ENCODE results near the gene ABCG5. TPM values are rescaled to one million over a fixed set of nuclear protein-coding genes. Genes with fewer than 3 reads are reported as not detected.
A peak's percentile ranks its signal among the peaks of the same experiment; 100 is the strongest.

Gene ABCG5
- under 1 TPM; 0.44 to 0.76 (median 0.65) TPM for polyA plus RNA-seq (ENCODE audit: insufficient read length in 4 of 4)

- DNase-seq (ENCODE audit: low read depth in 4 of 4, low spot score in 2 of 4): no peak
Measured at GRCh38 chr2:43838560-43839267, at the start of gene ABCG5, which contains the start of gene ABCG8. Gene ABCG5 (minus strand): TSS chr2:43838839. CDS start chr2:43838679, 160 bp downstream. Gene ABCG8 (plus strand): TSS chr2:43838971. CDS start chr2:43839054, 83 bp downstream.

- no peak for DNase-seq (ENCODE audit: low read depth in 4 of 4, low spot score in 2 of 4)
Measured at GRCh38 chr2:43887176-43887575, 48.5 kb upstream of the ABCG5 start.

GRCh38 chr2:43885132-43885632 is 46.5 kb upstream of the ABCG5 start:
- no peak for DNase-seq (ENCODE audit: low read depth in 4 of 4, low spot score in 2 of 4)

GRCh38 chr2:43884689-43885088 is 46.0 kb upstream of the ABCG5 start:
- no peak for DNase-seq (ENCODE audit: low read depth in 4 of 4, low spot score in 2 of 4)

GRCh38 chr2:43882312-43882711 is 43.7 kb upstream of the ABCG5 start:
- no peak for DNase-seq (ENCODE audit: low read depth in 4 of 4, low spot score in 2 of 4)

GRCh38 chr2:43880952-43881351 is 42.3 kb upstream of the ABCG5 start:
- no peak for DNase-seq (ENCODE audit: low read depth in 4 of 4, low spot score in 2 of 4)

GRCh38 chr2:43880471-43880870 is 41.8 kb upstream of the ABCG5 start:
- no peak for DNase-seq (ENCODE audit: low read depth in 4 of 4, low spot score in 2 of 4)

- DNase-seq (ENCODE audit: low read depth in 4 of 4, low spot score in 2 of 4): no peak
Measured at GRCh38 chr2:43879261-43879660, 40.6 kb upstream of the ABCG5 start.

- DNase-seq (ENCODE audit: low read depth in 4 of 4, low spot score in 2 of 4): peak in 1 of 4 donors; percentile 13
Measured at GRCh38 chr2:43877782-43878464, 39.3 kb upstream of the ABCG5 start.

GRCh38 chr2:43874776-43875451 is 36.3 kb upstream of the ABCG5 start:
- DNase-seq (ENCODE audit: low read depth in 4 of 4, low spot score in 2 of 4): no peak

- DNase-seq (ENCODE audit: low read depth in 4 of 4, low spot score in 2 of 4): no peak
Measured at GRCh38 chr2:43872151-43872550, 33.5 kb upstream of the ABCG5 start.

- DNase-seq (ENCODE audit: low read depth in 4 of 4, low spot score in 2 of 4): no peak
Measured at GRCh38 chr2:43855292-43855691, 16.7 kb upstream of the ABCG5 start.

- no peak for DNase-seq (ENCODE audit: low read depth in 4 of 4, low spot score in 2 of 4)
Measured at GRCh38 chr2:43854671-43855070, 16.0 kb upstream of the ABCG5 start.

GRCh38 chr2:43853141-43854081 is 14.8 kb upstream of the ABCG5 start:
- no peak for DNase-seq (ENCODE audit: low read depth in 4 of 4, low spot score in 2 of 4)

GRCh38 chr2:43852196-43852730 is 13.6 kb upstream of the ABCG5 start:
- no peak for DNase-seq (ENCODE audit: low read depth in 4 of 4, low spot score in 2 of 4)

- DNase-seq (ENCODE audit: low read depth in 4 of 4, low spot score in 2 of 4): no peak
Measured at GRCh38 chr2:43851011-43851980, 12.7 kb upstream of the ABCG5 start.

- peak in 1 of 4 donors; percentile 3 for DNase-seq (ENCODE audit: low read depth in 4 of 4, low spot score in 2 of 4)
Measured at GRCh38 chr2:43848214-43848613, 9.6 kb upstream of the ABCG5 start.

- no peak for DNase-seq (ENCODE audit: low read depth in 4 of 4, low spot score in 2 of 4)
Measured at GRCh38 chr2:43846140-43846793, 7.6 kb upstream of the ABCG5 start.
